ENCODE results near the gene XG. TPM values are rescaled to one million over a fixed set of nuclear protein-coding genes. Genes with fewer than 3 reads are reported as not detected.

Gene XG
- total and polyA plus RNA-seq, 7 donors = 0.03 to 1.1 TPM; not detected in 5

GRCh38 chrX:2829469-2830246 lies 77.8 kb downstream of the XG start:
- Histone ChIP-seq H3K4me1 (peaks cover 0 to 15% (median 3%) of the 10 kb centered on the region in 4 donors), H3K27ac (no peak overlapping the region), H3K9me3 (no peaks in the 10 kb centered on the region), H3K36me3 (no peaks in the 10 kb centered on the region), H3K27me3 (peaks cover 0 to 7% (median 4%) of the 10 kb centered on the region in 3 donors), H3K4me3 (peak overlapping the region; percentile 12 to 57 (median 47))
- WGBS, 2 donors = 12 to 22% methylated on average over 62 of the region's 62 CpGs
- intact Hi-C loops (cut with DNase I) = no loop called here
- TF ChIP-seq EP300 (IDR thresholded peaks at IDR 0.05) = no peak
- TF ChIP-seq POLR2AphosphoS5 (IDR thresholded peaks at IDR 0.05) = no peak
- TF ChIP-seq CTCF (IDR thresholded peaks at IDR 0.05) = no peak
- no peak for TF ChIP-seq POLR2A (IDR thresholded peaks at IDR 0.05)
- no peak for DNase-seq

DNA sequence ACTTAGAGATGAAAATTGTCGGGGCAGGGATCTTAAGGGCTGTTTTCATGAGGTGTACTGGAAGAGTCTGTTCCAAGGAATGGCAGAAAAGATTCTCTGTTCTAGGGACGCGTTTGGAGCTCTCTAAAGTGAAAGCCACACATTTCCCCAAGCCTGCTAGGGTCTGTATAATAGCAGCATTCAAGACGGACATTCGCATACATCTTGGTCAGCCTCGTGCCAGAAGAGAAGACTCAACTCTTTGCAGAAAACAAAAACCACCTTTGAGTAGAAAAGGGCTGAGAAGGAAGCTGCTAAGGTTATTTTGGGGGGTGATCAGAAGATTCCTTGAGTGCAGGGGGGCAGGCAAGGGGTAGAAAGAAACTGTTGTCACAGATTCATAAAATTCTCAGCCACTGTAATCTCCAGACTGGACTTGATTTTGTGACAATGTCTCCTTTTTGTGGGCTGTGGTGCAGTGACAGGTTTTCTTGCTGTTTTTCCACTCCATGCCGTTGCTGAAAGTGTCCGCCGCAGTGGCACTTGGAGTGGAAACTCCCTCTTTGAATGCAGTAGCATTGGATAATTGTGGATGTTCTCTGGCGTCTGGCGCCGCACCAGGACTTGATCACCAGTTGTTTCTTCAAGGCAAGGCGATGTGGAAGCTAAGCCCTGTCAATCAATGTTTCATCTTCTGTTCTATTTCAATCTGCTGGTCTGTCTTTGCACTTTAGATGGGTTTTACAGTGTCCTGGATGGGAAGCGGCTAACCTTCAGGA lies 79.8 kb downstream of the XG start:
- Histone ChIP-seq H3K4me1 (peaks cover 0 to 15% (median 3%) of the 10 kb centered on the region in 4 donors), H3K9me3 (no peaks in the 10 kb centered on the region), H3K27me3 (peaks cover 0 to 7% (median 4%) of the 10 kb centered on the region in 3 donors), H3K4me3 (no peak overlapping the region), H3K27ac (no peak overlapping the region), H3K36me3 (no peaks in the 10 kb centered on the region)
- no peak for DNase-seq
- no peak for TF ChIP-seq POLR2A (IDR thresholded peaks at IDR 0.05)
- TF ChIP-seq POLR2AphosphoS5 (IDR thresholded peaks at IDR 0.05) = no peak
- TF ChIP-seq CTCF (IDR thresholded peaks at IDR 0.05) = no peak
- no peak for TF ChIP-seq EP300 (IDR thresholded peaks at IDR 0.05)
- WGBS, 2 donors = 91 to 93% methylated on average over 14 of the region's 14 CpGs
- intact Hi-C loops (cut with DNase I) = no loop called here

- no peak for TF ChIP-seq POLR2AphosphoS5 (IDR thresholded peaks at IDR 0.05)
- no peak for TF ChIP-seq CTCF (IDR thresholded peaks at IDR 0.05)
- no peak for TF ChIP-seq EP300 (IDR thresholded peaks at IDR 0.05)
- TF ChIP-seq POLR2A (IDR thresholded peaks at IDR 0.05) = no peak
- H3K27ac ChIP-seq = no peak overlapping the region
Observed at GRCh38 chrX:2837961-2838360, 86.1 kb downstream of the XG start.

DNA sequence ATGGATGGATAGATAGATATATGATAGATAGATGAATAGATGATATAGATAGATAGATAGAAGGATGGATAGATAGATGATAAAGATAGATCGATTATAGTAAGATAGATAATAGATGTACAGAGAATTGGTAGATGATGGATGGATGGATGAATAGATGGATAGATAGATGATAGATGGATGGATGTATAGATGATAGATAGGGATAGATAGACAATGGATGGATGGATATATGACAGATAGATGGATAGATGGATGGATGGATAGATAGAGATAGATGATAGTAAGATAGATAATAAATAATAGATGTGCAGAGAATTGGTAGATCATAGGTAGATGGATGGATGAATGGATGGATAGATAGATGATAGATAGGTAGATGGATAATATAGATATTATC lies 89.1 kb downstream of the XG start:
- intact Hi-C loops (cut with DNase I) = no loop called here

More at GRCh38 chrX:2837961-2838360, 86.1 kb downstream of the XG start:
- 94 to 98% methylated on average over 2 of the region's 2 CpGs for whole genome bisulfite sequencing, 2 donors
- H3K4me3 ChIP-seq = no peak overlapping the region
- no peaks in the 10 kb centered on the region for H3K4me1 ChIP-seq
- H3K9me3 ChIP-seq = no peaks in the 10 kb centered on the region
- H3K27me3 ChIP-seq = no peaks in the 10 kb centered on the region
- DNase-seq = no peak
- intact Hi-C loops (cut with DNase I) = no loop called here
- H3K36me3 ChIP-seq = no peaks in the 10 kb centered on the region

More for the DNA sequence above, 89.1 kb downstream of the XG start:
- Histone ChIP-seq H3K9me3 (no peaks in the 10 kb centered on the region), H3K27ac (no peak overlapping the region), H3K4me1 (no peaks in the 10 kb centered on the region), H3K27me3 (no peaks in the 10 kb centered on the region), H3K36me3 (no peaks in the 10 kb centered on the region), H3K4me3 (no peak overlapping the region)
- TF ChIP-seq POLR2AphosphoS5 (IDR thresholded peaks at IDR 0.05) (no peak), CTCF (IDR thresholded peaks at IDR 0.05) (no peak), EP300 (IDR thresholded peaks at IDR 0.05) (no peak), POLR2A (IDR thresholded peaks at IDR 0.05) (no peak)
- DNase-seq = no peak
- 91 to 97% methylated on average over 1 of the region's 1 CpG for WGBS, 2 donors
